ENCODE results near the gene CKAP4.

DNA sequence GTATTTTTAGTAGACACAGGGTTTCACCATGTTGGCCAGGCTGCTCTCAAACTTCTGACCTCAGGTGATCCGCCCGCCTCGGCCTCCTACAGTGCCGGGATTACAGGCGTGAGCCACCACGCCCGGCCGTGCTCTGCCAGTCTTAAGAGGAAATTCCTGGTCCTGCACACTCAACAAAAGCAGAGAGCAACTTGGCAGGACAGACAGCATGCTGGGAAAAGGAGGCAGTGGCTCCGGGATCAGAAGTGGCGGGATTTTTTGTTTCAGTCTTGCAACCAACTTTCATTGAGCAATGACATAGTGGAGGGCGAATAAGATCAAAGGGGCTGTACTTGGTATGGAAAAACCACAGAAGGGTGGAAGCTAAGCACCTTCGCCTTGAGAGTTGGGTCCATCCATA, 2.1 kb downstream of the CKAP4 start:
- no peak for TF ChIP-seq EZH2 (IDR thresholded peaks at IDR 0.05; ENCODE audit: borderline replicate concordance, low read length)
- no peak for TF ChIP-seq CTCF (IDR thresholded peaks at IDR 0.05; ENCODE audit: low read length)

Measured in OCI-LY1 (cell line).